GM23248 (cell line): ENCODE measurements around the gene MYT1.

Experiments
- EZH2 ChIP-seq: fragments of 200-600 bp; sonication (generic); IDR thresholded peaks from 2 replicates; pipeline ENCODE4 v1.6.1; 2018; ENCODE audit warnings: antibody characterized with exemption, mild to moderate bottlenecking; ENCODE audit not compliant: insufficient read depth, poor library complexity, severe bottlenecking
- EZH2phosphoT487 ChIP-seq: fragments of 200-600 bp; sonication (generic); IDR thresholded peaks from 2 replicates; pipeline ENCODE4 v1.6.1; 2018; ENCODE audit warnings: antibody characterized with exemption, moderate library complexity, mild to moderate bottlenecking, low read depth; ENCODE audit not compliant: insufficient read depth

GRCh38 chr20:64166721-64167615 is 2.7 kb downstream of the MYT1 start:
- TF ChIP-seq EZH2phosphoT487 (no peak), EZH2 (no peak)
